Hematopoietic multipotent progenitor cell (in vitro differentiated cells): Measurements from ENCODE around the gene DBI. TPM values are rescaled to one million over a fixed set of nuclear protein-coding genes. Genes with fewer than 3 reads are reported as not detected.

ENCODE experiments used
- total RNA-seq: library from RNA; depleted of rRNA; stranded (reverse); fragments of >200 nt; gene quantifications from one replicate; pipeline ENCODE4 v1.2.3, GENCODE V29; 2012

Gene DBI
- total RNA-seq, 1 donor = 23.2 TPM

Other genes with a start within 250 kb of the DBI start
- not detected for gene C1QL2, start 208.2 kb upstream of the DBI start, total RNA-seq
- gene STEAP3, start 143.1 kb upstream of the DBI start, total RNA-seq = 13.5 TPM
- gene C2orf76, start 143 bp upstream of the DBI start, total RNA-seq = 4.0 TPM
- not detected for gene TMEM37, start 64.9 kb downstream of the DBI start, total RNA-seq
- not detected for gene SCTR, start 157.5 kb downstream of the DBI start, total RNA-seq
- not detected for gene CFAP221, start 177.5 kb downstream of the DBI start, total RNA-seq